Measurements from ENCODE around the gene RGS7BP.

The RGS7BP gene

DNA sequence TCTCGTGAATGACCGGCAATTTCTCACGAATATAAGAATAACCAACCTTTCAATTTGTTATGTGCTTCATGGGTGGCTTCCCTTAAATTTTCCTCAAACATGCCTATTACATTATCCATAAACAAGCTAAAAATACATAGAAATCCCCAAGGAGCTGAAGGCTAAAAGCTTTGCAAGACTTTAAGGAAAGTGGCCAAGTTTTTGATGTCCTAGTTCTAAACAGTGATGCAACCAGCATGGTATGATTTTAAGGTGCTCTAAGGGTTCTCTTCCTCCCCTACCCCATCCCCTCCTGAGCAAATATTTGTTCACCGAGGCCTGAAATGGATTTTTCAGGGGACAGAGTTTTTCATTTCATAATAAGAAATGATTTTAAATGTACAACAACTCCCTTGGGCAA lies 79.8 kb downstream of the RGS7BP start:
- no peaks in the 10 kb centered on the region for H4K20me1 ChIP-seq (ENCODE audit: insufficient read depth, low read length)
- no peaks in the 10 kb centered on the region for H3K27me3 ChIP-seq (ENCODE audit: low read depth, low read length)
- no peak overlapping the region for H3K9ac ChIP-seq (ENCODE audit: low read length)
- no peak overlapping the region for H3K27ac ChIP-seq (ENCODE audit: low read length)
- no peaks in the 10 kb centered on the region for H3K79me2 ChIP-seq (ENCODE audit: low read length)
- no peaks in the 10 kb centered on the region for H3K36me3 ChIP-seq (replicated peaks; ENCODE audit: low read depth, low read length)
- H3K4me1 ChIP-seq (ENCODE audit: low read length) = no peaks in the 10 kb centered on the region
- H3K4me3 ChIP-seq (ENCODE audit: low read length) = no peak overlapping the region
- H2AFZ ChIP-seq (ENCODE audit: low read depth, low read length) = no peak overlapping the region
- no peak overlapping the region for H3K4me2 ChIP-seq (ENCODE audit: low read length)
- TF ChIP-seq EZH2phosphoT487 (IDR thresholded peaks at IDR 0.05; ENCODE audit: low read depth) = no peak
- TF ChIP-seq, protein P1, sequence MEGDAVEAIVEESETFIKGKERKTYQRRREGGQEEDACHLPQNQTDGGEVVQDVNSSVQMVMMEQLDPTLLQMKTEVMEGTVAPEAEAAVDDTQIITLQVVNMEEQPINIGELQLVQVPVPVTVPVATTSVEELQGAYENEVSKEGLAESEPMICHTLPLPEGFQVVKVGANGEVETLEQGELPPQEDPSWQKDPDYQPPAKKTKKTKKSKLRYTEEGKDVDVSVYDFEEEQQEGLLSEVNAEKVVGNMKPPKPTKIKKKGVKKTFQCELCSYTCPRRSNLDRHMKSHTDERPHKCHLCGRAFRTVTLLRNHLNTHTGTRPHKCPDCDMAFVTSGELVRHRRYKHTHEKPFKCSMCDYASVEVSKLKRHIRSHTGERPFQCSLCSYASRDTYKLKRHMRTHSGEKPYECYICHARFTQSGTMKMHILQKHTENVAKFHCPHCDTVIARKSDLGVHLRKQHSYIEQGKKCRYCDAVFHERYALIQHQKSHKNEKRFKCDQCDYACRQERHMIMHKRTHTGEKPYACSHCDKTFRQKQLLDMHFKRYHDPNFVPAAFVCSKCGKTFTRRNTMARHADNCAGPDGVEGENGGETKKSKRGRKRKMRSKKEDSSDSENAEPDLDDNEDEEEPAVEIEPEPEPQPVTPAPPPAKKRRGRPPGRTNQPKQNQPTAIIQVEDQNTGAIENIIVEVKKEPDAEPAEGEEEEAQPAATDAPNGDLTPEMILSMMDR (IDR thresholded peaks at IDR 0.05; ENCODE audit: low read depth, low read length) = no peak
- H3K9me3 ChIP-seq (ENCODE audit: insufficient read depth, low read length) = no peaks in the 10 kb centered on the region

DNA sequence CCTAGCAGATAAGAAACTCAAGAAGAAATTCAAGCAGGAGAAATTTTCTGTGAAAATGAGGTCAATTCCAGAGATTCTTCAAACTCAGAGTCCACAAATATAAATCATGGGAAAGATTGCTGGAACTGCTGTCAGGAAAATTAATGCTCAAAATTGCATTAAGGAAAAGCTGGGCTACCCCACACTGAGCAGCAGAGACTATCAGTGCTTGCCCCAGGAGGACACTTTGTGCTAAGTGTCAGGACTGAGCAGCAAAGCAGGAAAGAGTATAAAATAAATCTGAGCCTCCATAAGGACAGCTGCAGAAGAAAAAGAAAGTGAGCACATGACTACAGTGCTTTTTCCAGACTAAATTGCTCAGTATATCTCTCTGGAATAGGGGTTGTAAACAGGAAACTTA lies 81.6 kb downstream of the RGS7BP start:
- Histone ChIP-seq H3K4me3 (ENCODE audit: low read length) (no peak overlapping the region), H3K27me3 (ENCODE audit: low read depth, low read length) (no peaks in the 10 kb centered on the region), H3K4me1 (ENCODE audit: low read length) (no peaks in the 10 kb centered on the region), H2AFZ (ENCODE audit: low read depth, low read length) (no peak overlapping the region), H3K9me3 (ENCODE audit: insufficient read depth, low read length) (no peaks in the 10 kb centered on the region), H3K36me3 (replicated peaks; ENCODE audit: low read depth, low read length) (no peaks in the 10 kb centered on the region), H3K4me2 (ENCODE audit: low read length) (no peak overlapping the region), H4K20me1 (ENCODE audit: insufficient read depth, low read length) (no peaks in the 10 kb centered on the region), H3K9ac (ENCODE audit: low read length) (no peak overlapping the region), H3K79me2 (ENCODE audit: low read length) (no peaks in the 10 kb centered on the region), H3K27ac (ENCODE audit: low read length) (no peak overlapping the region)
- TF ChIP-seq, protein P1 (IDR thresholded peaks at IDR 0.05; ENCODE audit: low read depth, low read length) = no peak
- TF ChIP-seq EZH2phosphoT487 (IDR thresholded peaks at IDR 0.05; ENCODE audit: low read depth) = no peak

DNA sequence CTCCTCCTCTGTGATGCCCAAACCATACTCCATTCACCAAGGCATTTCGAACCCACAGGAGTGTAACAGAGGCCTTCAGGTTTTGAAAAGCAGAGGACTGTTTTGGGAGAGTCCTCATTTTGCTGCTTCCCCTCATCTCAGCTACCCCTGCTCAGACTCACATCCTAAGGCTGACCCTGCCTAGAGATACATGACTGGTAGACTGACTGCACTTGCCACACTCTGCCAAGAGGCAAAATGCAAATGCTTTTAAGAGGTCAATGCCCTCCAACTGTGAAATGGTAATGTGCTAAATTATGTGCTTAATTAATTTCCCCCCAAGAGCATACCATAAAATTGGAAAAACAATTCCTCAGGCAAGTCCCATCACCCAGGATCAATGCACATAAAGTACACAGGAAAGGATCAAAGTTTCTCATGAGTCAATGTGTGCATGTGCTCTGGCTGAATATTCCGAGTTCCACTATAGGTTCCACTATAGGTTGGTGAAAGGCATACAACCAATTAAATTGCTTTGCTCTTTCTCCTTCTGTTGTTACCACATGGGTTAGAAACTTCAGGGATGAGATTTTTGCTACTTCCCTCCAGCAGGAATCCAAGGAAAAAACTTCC lies 87.0 kb downstream of the RGS7BP start:
- Histone ChIP-seq H3K4me1 (ENCODE audit: low read length) (no peaks in the 10 kb centered on the region), H3K36me3 (replicated peaks; ENCODE audit: low read depth, low read length) (no peaks in the 10 kb centered on the region), H4K20me1 (ENCODE audit: insufficient read depth, low read length) (no peaks in the 10 kb centered on the region), H3K27ac (ENCODE audit: low read length) (no peak overlapping the region), H2AFZ (ENCODE audit: low read depth, low read length) (no peak overlapping the region), H3K79me2 (ENCODE audit: low read length) (no peaks in the 10 kb centered on the region), H3K27me3 (ENCODE audit: low read depth, low read length) (no peaks in the 10 kb centered on the region), H3K4me2 (ENCODE audit: low read length) (no peak overlapping the region), H3K4me3 (ENCODE audit: low read length) (no peak overlapping the region), H3K9ac (ENCODE audit: low read length) (no peak overlapping the region), H3K9me3 (ENCODE audit: insufficient read depth, low read length) (no peaks in the 10 kb centered on the region)
- TF ChIP-seq, protein P1 (IDR thresholded peaks at IDR 0.05; ENCODE audit: low read depth, low read length) = no peak
- TF ChIP-seq EZH2phosphoT487 (IDR thresholded peaks at IDR 0.05; ENCODE audit: low read depth) = no peak

DNA sequence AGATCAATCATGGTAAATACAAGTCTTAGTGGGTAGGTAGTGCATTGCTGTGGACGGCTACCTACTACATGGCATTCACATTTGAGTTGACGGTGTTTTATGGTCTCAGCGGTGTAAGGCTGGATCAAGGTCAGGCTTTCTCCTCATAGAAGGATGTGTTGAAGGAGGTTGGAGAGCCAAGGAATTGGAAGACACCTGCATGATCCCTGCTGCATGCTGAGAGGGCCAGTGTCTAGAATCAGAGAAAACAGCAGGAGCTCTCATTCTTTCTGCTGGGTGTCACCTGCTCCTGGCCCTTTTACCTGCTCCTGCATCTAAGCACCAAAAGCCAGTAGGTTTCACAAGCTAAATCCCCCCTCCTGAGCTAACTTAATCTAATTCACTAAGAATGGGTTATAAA lies 88.2 kb downstream of the RGS7BP start:
- Histone ChIP-seq H3K9me3 (ENCODE audit: insufficient read depth, low read length) (no peaks in the 10 kb centered on the region), H3K79me2 (ENCODE audit: low read length) (no peaks in the 10 kb centered on the region), H3K36me3 (replicated peaks; ENCODE audit: low read depth, low read length) (no peaks in the 10 kb centered on the region), H3K4me3 (ENCODE audit: low read length) (no peak overlapping the region), H2AFZ (ENCODE audit: low read depth, low read length) (no peak overlapping the region), H3K9ac (ENCODE audit: low read length) (no peak overlapping the region), H4K20me1 (ENCODE audit: insufficient read depth, low read length) (no peaks in the 10 kb centered on the region), H3K27me3 (ENCODE audit: low read depth, low read length) (no peaks in the 10 kb centered on the region), H3K4me2 (ENCODE audit: low read length) (no peak overlapping the region), H3K27ac (ENCODE audit: low read length) (no peak overlapping the region), H3K4me1 (ENCODE audit: low read length) (no peaks in the 10 kb centered on the region)
- TF ChIP-seq EZH2phosphoT487 (IDR thresholded peaks at IDR 0.05; ENCODE audit: low read depth) = no peak
- TF ChIP-seq, protein P1 (IDR thresholded peaks at IDR 0.05; ENCODE audit: low read depth, low read length) = no peak

Measured in OCI-LY3 (cell line).